GM23338 (cell line): Measurements from ENCODE around the gene CACNA2D1. TPM values are rescaled to one million over a fixed set of nuclear protein-coding genes. Genes with fewer than 3 reads are reported as not detected.
"Not testable (repeated sequence)": the region's sequence is repeated elsewhere in the genome, so short reads cannot be mapped to it uniquely, and the experiment has no call there.

ENCODE experiments used
- ATAC-seq: fragments of 200-7000 bp; cut with Tn5 transposase; 3 replicates; pipeline ENCODE4 v1.9.1; 2020
- DNase-seq: peaks from one replicate; pipeline ENCODE4 v3.0.0-alpha.2; 2015; ENCODE audit warnings: low spot score
- H2AFZ ChIP-seq: fragments of 200-600 bp; sonication (generic); 2 replicates; pipeline ENCODE4 v1.8.0; 2016; ENCODE audit warnings: antibody characterized with exemption, mild to moderate bottlenecking, moderate library complexity
- H3F3A ChIP-seq: fragments of 200-600 bp; sonication (generic); replicated peaks from 2 replicates; pipeline ENCODE4 v1.8.0; 2017; ENCODE audit warnings: antibody characterized with exemption, mixed run types, low read depth
- H3K27ac ChIP-seq: fragments of 200-600 bp; sonication (generic); 2 replicates; pipeline ENCODE4 v1.6.1; 2016; ENCODE audit warnings: low read depth
- H3K27me3 ChIP-seq: fragments of 200-600 bp; sonication (generic); 2 replicates; pipeline ENCODE4 v1.8.0; 2016; ENCODE audit warnings: mild to moderate bottlenecking, mixed run types, moderate library complexity; ENCODE audit not compliant: insufficient read depth
- H3K36me3 ChIP-seq: fragments of 200-600 bp; sonication (generic); 2 replicates; pipeline ENCODE4 v1.8.0; 2016; ENCODE audit warnings: mild to moderate bottlenecking; ENCODE audit not compliant: insufficient read depth
- H3K4me1 ChIP-seq: fragments of 200-600 bp; sonication (generic); 2 replicates; pipeline ENCODE4 v1.8.0; 2016; ENCODE audit warnings: mild to moderate bottlenecking, moderate library complexity; ENCODE audit not compliant: insufficient read depth
- H3K4me2 ChIP-seq: fragments of 200-600 bp; sonication (generic); 2 replicates; pipeline ENCODE4 v1.7.1; 2017; ENCODE audit warnings: mixed run types
- H3K4me3 ChIP-seq: fragments of 200-600 bp; sonication (generic); 2 replicates; pipeline ENCODE4 v1.6.1; 2016; ENCODE audit warnings: mixed run types
- H3K79me2 ChIP-seq: fragments of 200-600 bp; sonication (generic); replicated peaks from 2 replicates; pipeline ENCODE4 v1.8.0; 2017; ENCODE audit warnings: mild to moderate bottlenecking; ENCODE audit not compliant: insufficient read depth
- H3K9me2 ChIP-seq: fragments of 200-600 bp; sonication (generic); 2 replicates; pipeline ENCODE4 v1.8.0; 2017; ENCODE audit not compliant: insufficient read depth
- H4K20me1 ChIP-seq: fragments of 200-600 bp; sonication (generic); replicated peaks from 2 replicates; pipeline ENCODE4 v1.8.0; 2017; ENCODE audit warnings: mild to moderate bottlenecking; ENCODE audit not compliant: insufficient read depth
- H3K27ac Mint-ChIP-seq: 2 replicates; pipeline ENCODE4 v1.8.0; 2020; ENCODE audit warnings: inconsistent platforms, mild to moderate bottlenecking, moderate library complexity, mixed read lengths
- H3K27me3 Mint-ChIP-seq: 3 replicates; pipeline ENCODE4 v1.8.0; 2022; ENCODE audit warnings: low read depth, mild to moderate bottlenecking, moderate library complexity, mixed read lengths, inconsistent platforms; ENCODE audit not compliant: insufficient read depth, poor library complexity
- H3K36me3 Mint-ChIP-seq: 3 replicates; pipeline ENCODE4 v1.8.0; 2021; ENCODE audit warnings: low read depth, mild to moderate bottlenecking, inconsistent platforms, moderate library complexity, mixed read lengths
- H3K4me1 Mint-ChIP-seq: 3 replicates; pipeline ENCODE4 v1.8.0; 2020; ENCODE audit warnings: mild to moderate bottlenecking, inconsistent platforms, mixed read lengths
- H3K4me3 Mint-ChIP-seq: 3 replicates; pipeline ENCODE4 v1.8.0; 2021; ENCODE audit warnings: moderate library complexity, mild to moderate bottlenecking, inconsistent platforms, mixed read lengths
- H3K9me3 Mint-ChIP-seq: 3 replicates; pipeline ENCODE4 v1.8.0; 2020; ENCODE audit warnings: moderate library complexity, mild to moderate bottlenecking, inconsistent platforms, mixed read lengths
- EZH2phosphoT487 ChIP-seq: fragments of 200-600 bp; sonication (generic); IDR thresholded peaks from one replicate; pipeline ENCODE4 v1.8.1; 2018; ENCODE audit warnings: antibody characterized with exemption; ENCODE audit not compliant: unreplicated experiment
- NANOG ChIP-seq: IDR thresholded peaks from 2 replicates; pipeline ENCODE4 v1.6.1; 2016; ENCODE audit warnings: antibody characterized with exemption, borderline replicate concordance
- ZNF331 ChIP-seq: fragments of 250-450 bp; sonication (Bioruptor Pico); IDR thresholded peaks from 2 replicates; pipeline ENCODE4 v1.5.0; 2020; ENCODE audit warnings: low read depth, mild to moderate bottlenecking, moderate library complexity
- ZNF462 ChIP-seq: fragments of 250-450 bp; sonication (Bioruptor Pico); IDR thresholded peaks from 2 replicates; pipeline ENCODE4 v1.5.0; 2020; ENCODE audit warnings: mild to moderate bottlenecking, moderate library complexity
- polyA plus RNA-seq: library from polyadenylated mRNA; unstranded; fragments of >200 nt; fragmentation: Nextera tagmentation; extraction: Ambion mirVana; gene quantifications from 2 replicates; pipeline ENCODE4 v1.2.1, GENCODE V29; 2016
- total RNA-seq: library from RNA; depleted of rRNA; stranded (reverse); fragments of >200 nt; shearing (Covaris generic); gene quantifications from 2 replicates; pipeline ENCODE4 v1.2.3, GENCODE V29; 2014

CACNA2D1 gene
- total and polyA plus RNA-seq, 2 experiments from 2014 or later: 7.0 to 20.4 TPM

DNA sequence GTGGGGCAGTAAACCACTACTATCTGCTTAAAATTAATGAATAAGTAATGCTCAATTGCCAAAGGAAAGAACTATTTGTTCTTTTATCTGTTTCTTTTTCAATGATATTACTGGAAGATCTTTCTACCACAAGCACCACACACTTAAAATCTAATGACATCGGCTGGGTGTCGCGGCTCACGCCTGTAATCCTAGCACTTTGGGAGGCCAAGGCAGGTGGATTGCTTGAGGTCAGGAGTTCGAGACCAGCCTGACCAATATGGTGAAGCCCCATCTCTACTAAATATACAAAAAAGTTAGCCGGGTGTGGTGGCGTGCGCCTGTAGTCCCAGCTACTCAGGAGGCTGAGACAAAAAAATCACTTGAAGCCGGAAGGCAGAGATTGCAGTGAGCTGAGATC is 10.8 kb downstream of the CACNA2D1 start:
- peaks cover 13% of the 10 kb centered on the region; the same call in 2 of the 3 replicates for H3K4me1 Mint-ChIP-seq
- not testable (repeated sequence) for H3K9me2 ChIP-seq, H3K4me3 Mint-ChIP-seq, H3K9me3 Mint-ChIP-seq, H3K27ac ChIP-seq, H3K36me3 ChIP-seq, DNase-seq, H3K4me1 ChIP-seq, ATAC-seq, H2AFZ ChIP-seq, H3K27ac Mint-ChIP-seq, H4K20me1 ChIP-seq, H3K4me3 ChIP-seq, H3F3A ChIP-seq, H3K4me2 ChIP-seq, H3K36me3 Mint-ChIP-seq, H3K27me3 ChIP-seq, H3K27me3 Mint-ChIP-seq
- H3K79me2 ChIP-seq: peaks cover 33% of the 10 kb centered on the region

- Mint-ChIP-seq H3K27ac (no peak overlapping the region), H3K27me3 (no peaks in the 10 kb centered on the region), H3K4me1 (peaks cover 7% of the 10 kb centered on the region; the same call in 2 of the 3 replicates), H3K9me3 (no peaks in the 10 kb centered on the region), H3K4me3 (no peak overlapping the region), H3K36me3 (no peaks in the 10 kb centered on the region)
- Histone ChIP-seq H3K4me2 (no peak overlapping the region), H3F3A (no peaks in the 10 kb centered on the region), H3K4me3 (no peak overlapping the region), H3K27ac (no peak overlapping the region), H2AFZ (no peak overlapping the region), H3K36me3 (no peaks in the 10 kb centered on the region), H3K27me3 (no peaks in the 10 kb centered on the region), H3K9me2 (no peaks in the 10 kb centered on the region), H4K20me1 (no peaks in the 10 kb centered on the region), H3K4me1 (0 out of 2 replicates have a peak, but pooled peaks cover 4% of the 10 kb centered on the region), H3K79me2 (peaks cover 30% of the 10 kb centered on the region)
- ATAC-seq (no peak), DNase-seq (no peak)
- TF ChIP-seq NANOG (no peak), EZH2phosphoT487 (no peak), ZNF331 (CRISPR knock-in tag) (no peak), ZNF462 (no peak)
Measured at GRCh38 chr7:82430500-82431465, 12.8 kb downstream of the CACNA2D1 start.
